GM12892 (cell line): ENCODE data around the gene MYLIP.

Source experiments
- POLR2A ChIP-seq: IDR thresholded peaks from 2 replicates; pipeline ENCODE4 v1.6.1; 2011; ENCODE audit warnings: low read depth, low read length, control low read depth
- TAF1 ChIP-seq: IDR thresholded peaks from 2 replicates; pipeline ENCODE4 v1.6.1; 2011; ENCODE audit warnings: low read depth, mild to moderate bottlenecking, control low read depth, low read length, borderline replicate concordance

DNA sequence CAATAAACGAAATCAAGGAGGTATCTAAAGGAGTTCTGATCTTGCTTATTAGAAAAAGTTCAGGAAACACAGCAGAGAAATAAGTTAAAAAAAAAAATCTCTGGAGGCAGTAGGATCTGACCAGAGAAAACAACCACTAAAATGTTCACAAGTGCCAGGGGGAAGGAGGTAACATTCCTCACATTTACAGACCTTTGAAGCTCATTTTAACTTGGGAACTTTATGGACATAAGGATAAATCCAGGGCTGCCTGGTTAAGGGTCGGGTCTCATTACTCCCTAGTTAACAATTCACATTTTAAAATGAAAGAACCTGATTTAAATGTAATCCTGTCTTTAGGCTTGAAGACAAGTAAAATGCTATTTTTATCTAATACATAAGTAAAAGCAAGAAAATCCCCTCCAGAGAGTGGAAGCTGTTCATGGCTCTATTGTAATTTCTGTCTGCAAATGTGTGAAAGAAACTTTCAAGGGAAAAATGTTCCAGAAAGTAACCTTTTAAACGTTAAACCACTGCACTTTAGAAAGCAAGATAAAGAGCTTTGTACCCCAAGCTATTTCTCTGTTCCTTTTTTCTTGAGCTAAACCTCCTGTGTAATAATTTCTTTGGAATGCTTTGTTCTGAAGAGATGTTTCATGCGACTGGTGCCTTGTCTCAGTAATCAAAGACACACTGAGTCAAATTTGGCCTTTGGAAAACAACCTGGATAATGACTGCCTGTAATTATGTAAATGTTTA, 38.2 kb downstream of the MYLIP start:
- TF ChIP-seq TAF1, result no peak
- TF ChIP-seq POLR2A, result no peak
